ENCODE data around the gene C12orf43.

Gene C12orf43

GRCh38 chr12:120950807-120951206 is 65.5 kb downstream of the C12orf43 start:
- Mint-ChIP-seq H3K36me3 (ENCODE audit: low read depth) (no peaks in the 10 kb centered on the region), H3K9me3 (peaks cover 4% of the 10 kb centered on the region), H3K4me1 (no peaks in the 10 kb centered on the region), H3K4me3 (no peak overlapping the region), H3K27me3 (ENCODE audit: low read depth) (peaks cover 3% of the 10 kb centered on the region), H3K27ac (no peak overlapping the region)
- TF ChIP-seq CTCF (IDR thresholded peaks at IDR 0.05; ENCODE audit: unreplicated experiment in 3 of 3): no peak

All from nephron (organoid).